ENCODE data around the gene CD19.

The CD19 gene

DNA sequence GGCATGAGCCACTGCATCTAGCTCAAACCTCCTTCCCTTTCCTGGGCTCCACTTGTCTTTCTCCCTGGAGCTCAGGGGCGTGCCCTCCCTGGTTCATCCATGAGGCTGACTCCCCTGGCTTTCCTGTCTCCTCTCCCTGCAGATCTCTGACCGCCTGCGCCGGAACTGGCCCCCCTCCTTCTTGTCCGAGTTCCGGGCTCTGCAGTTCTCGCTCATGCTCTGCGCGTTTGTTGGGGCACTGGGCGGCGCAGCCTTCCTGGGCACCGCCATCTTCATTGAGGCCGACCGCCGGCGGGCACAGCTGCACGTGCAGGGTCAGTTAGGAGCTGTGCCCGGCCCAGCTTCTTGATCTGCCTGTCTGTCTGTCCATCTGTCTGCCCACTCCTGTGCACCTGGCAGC, 51.9 kb downstream of the CD19 start:
- no peak overlapping the region for H3K4me3 ChIP-seq (ENCODE audit: low read depth, low read length)
- no peak for DNase-seq (ENCODE audit: low read depth, low spot score)
- TF ChIP-seq CTCF (IDR thresholded peaks at IDR 0.05; ENCODE audit: low read depth, low read length): no peak
- in situ Hi-C loops (cut with HindIII; ENCODE audit: low sequenced_read_pairs): no loop called here

GRCh38 chr16:28984091-28984490, 52.3 kb downstream of the CD19 start:
- no peak for DNase-seq (ENCODE audit: low read depth, low spot score)
- in situ Hi-C loops (cut with HindIII; ENCODE audit: low sequenced_read_pairs): no loop called here
- no peak for TF ChIP-seq CTCF (IDR thresholded peaks at IDR 0.05; ENCODE audit: low read depth, low read length)
- H3K4me3 ChIP-seq (ENCODE audit: low read depth, low read length): no peak overlapping the region

- in situ Hi-C loops (cut with HindIII; ENCODE audit: low sequenced_read_pairs): no loop called here
- TF ChIP-seq CTCF (IDR thresholded peaks at IDR 0.05; ENCODE audit: low read depth, low read length): no peak
- no peak within 1 kb of the TSS for H3K4me3 ChIP-seq (ENCODE audit: low read depth, low read length)
- no peak for DNase-seq (ENCODE audit: low read depth, low spot score)
Measured at GRCh38 chr16:28984619-28985135, 52.9 kb downstream of the CD19 start, which contains the start of gene LAT. Gene LAT, plus strand, starts transcription at chr16:28985052. Its CDS starts 366 bp downstream, at chr16:28985418.

DNA sequence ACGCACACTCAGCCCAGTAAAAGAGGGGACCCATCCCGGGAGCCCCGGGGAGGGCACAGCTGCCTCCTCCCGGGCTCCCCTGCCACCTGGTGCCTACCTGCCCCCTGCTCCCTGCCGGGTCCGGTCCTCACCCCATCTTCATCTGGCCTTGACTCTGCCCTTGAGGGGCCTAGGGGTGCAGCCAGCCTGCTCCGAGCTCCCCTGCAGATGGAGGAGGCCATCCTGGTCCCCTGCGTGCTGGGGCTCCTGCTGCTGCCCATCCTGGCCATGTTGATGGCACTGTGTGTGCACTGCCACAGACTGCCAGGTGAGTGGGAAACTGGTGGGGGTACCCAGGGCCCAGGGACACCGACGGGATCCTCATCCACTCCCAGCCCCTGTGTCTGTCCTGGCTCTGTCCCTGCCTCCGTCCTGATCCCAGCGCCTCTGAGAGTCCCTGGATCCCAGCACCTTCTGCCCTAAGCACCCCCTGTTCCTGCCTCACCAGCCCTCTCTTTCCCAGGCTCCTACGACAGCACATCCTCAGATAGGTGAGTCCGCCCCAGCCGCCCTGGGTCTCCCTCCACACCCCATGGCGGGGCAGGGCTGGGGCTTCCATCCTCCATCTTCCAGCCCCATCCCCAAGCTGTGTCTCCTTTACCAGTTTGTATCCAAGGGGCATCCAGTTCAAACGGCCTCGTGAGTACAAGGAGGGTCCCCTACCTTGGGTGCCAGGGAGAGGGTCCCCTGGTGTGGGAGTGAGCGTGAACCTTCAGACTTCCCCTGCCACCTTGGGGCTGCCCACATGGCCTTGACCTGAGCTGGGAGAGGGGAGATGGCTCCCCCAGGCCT, 53.7 kb downstream of the CD19 start:
- in situ Hi-C loops (cut with HindIII; ENCODE audit: low sequenced_read_pairs): no loop called here
- DNase-seq (ENCODE audit: low read depth, low spot score): no peak
- no peak for TF ChIP-seq CTCF (IDR thresholded peaks at IDR 0.05; ENCODE audit: low read depth, low read length)
- no peak overlapping the region for H3K4me3 ChIP-seq (ENCODE audit: low read depth, low read length)

DNA sequence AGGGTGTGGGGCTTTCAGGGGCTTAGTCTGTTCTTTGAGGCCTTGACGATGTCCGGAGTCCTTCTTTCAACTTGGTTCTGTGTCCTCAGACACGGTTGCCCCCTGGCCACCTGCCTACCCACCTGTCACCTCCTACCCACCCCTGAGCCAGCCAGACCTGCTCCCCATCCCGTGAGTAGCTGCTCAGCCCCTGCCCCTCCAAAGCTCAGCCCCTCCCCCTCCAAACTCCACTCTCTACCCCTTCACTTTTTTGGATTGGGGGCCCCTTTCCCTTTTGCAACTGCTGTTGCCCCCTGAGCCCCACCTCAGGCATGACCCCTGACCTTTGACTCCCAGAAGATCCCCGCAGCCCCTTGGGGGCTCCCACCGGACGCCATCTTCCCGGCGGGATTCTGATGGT, 54.3 kb downstream of the CD19 start:
- no peak for TF ChIP-seq CTCF (IDR thresholded peaks at IDR 0.05; ENCODE audit: low read depth, low read length)
- in situ Hi-C loops (cut with HindIII; ENCODE audit: low sequenced_read_pairs): no loop called here
- no peak overlapping the region for H3K4me3 ChIP-seq (ENCODE audit: low read depth, low read length)
- no peak for DNase-seq (ENCODE audit: low read depth, low spot score)

- in situ Hi-C loops (cut with HindIII; ENCODE audit: low sequenced_read_pairs): no loop called here
Measured at GRCh38 chr16:28986492-28986891, 54.7 kb downstream of the CD19 start.

More at GRCh38 chr16:28986492-28986891, 54.7 kb downstream of the CD19 start:
- no peak for TF ChIP-seq CTCF (IDR thresholded peaks at IDR 0.05; ENCODE audit: low read depth, low read length)
- no peak overlapping the region for H3K4me3 ChIP-seq (ENCODE audit: low read depth, low read length)
- DNase-seq (ENCODE audit: low read depth, low spot score): no peak
